ENCODE measurements around the gene LCOR.

Gene LCOR

DNA sequence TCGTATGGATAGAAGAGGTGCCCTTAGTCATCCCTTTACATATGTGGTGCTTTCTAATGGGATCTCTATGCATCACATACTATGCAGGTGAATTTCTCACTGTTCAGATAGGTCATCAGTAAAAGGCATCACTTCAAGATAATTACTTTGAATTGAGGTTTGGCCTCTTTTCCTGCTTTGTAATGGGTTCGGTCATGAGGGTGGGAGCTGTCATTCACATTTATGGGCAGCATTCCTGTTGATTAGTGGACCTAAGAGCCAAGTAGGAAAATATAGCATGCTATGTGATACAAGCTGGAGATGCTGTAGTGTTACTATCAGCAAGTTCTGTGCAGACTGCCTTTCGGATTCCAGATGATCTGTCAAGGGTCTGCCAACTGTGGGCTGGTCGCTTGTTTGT, 156.3 kb downstream of the LCOR start:
- no peak for DNase-seq

DNA sequence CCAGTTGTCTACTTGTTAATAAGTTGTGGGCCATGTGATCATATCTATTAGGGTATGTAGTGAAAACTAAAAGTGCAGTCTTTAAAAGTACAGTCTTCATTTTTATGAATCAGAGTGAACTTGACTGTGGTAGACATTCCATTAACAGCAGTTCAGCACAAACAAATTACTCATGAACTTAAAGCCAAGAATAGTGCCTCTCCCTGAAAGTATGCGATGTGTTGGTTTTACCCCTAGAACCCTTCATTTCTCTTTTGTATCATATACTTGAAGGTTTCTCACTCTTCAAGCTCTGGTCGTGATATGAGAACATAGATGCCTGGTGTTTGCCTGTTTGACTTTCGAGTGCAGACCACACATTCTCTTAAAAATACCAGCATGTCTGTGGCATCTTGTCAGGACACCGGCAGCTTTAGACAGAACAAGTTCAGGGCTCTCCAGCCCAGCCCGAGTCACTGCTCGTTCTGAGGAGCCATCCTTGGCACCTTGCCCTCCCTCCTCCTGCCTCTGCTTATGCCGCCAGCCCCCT, 159.3 kb downstream of the LCOR start:
- DNase-seq: peak; percentile 78

GRCh38 chr10:96992721-96993120, 160.6 kb downstream of the LCOR start:
- DNase-seq: no peak

GRCh38 chr10:96995851-96996250, 163.8 kb downstream of the LCOR start:
- peak; percentile 53 for DNase-seq

DNA sequence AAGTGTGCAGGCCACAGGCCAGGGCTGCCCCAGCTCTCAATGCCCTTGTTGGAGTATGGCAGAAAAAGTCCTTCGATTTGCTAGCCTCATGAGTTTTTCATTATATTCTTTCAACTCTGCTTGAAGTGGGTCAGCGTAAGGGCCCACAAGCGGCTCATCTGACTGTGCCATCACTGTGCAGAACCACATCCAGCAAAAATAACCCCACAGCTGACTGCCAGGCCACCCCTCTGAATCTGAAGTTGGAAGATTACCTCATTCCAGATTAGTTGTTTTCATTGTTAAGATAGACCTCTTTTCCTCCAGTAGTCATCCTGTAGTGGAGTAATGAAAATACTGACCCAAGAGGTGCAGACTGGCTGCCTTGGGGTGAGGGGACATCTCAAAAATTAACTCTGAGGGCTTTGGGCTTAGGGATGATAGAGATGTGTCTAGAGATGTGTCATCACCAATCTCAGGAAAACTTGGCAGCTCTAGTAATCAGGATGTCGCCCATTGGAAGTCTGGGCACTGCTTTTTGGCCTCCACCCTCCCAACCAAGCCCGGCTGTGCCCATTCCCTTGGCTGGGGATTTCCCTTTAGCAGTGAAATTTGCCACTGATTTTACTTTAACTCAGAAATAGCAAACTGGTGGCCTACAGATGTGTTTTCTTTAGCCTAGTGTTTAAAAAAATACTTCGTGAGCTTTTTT, 164.3 kb downstream of the LCOR start:
- DNase-seq: no peak

- DNase-seq: peak; percentile 71
Observed at GRCh38 chr10:96998329-96998888, 166.3 kb downstream of the LCOR start.

DNA sequence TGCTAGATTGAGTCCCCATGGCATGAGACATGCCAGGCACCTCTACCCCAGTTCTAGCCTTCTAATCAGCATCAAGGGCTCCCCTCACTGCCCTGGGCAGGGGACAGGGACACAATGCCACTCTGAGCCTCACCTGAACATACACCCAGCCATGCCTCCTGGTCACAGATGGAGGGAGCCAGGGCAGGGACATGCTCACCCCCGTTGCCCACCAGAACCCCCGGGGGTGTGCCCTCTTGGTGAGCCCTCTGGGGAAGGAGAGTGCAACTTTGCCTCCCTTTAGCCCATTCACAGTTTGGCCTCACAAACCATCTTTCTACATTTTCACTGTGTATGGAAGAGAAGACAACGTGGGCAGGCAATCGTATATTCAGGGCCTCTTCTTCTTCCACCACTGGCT, 167.2 kb downstream of the LCOR start:
- no peak for DNase-seq

DNA sequence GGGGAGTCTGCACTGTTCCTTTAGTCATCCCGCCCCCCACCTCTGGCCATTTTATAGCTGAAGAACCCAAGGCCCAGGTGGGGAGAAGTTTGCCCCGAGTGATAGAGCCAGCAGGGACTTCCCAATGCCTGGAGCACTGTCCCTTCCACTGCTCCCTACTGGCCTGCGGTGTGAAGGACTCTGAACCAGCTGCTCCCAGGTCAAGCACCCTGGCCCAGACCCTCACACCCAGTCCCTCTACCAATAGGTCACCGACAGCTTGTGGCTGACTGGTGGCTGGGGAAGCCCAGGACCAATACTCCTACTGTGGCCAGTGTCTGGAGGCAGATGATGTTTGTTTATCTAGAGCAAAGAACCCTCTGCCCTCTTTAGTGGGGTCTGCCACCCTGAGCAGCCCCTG, 167.9 kb downstream of the LCOR start:
- no peak for DNase-seq

- no peak for DNase-seq
Observed at GRCh38 chr10:97000487-97001182, 168.5 kb downstream of the LCOR start.

GRCh38 chr10:97001183-97001991, 169.3 kb downstream of the LCOR start:
- DNase-seq: no peak

GRCh38 chr10:97002670-97003069, 170.6 kb downstream of the LCOR start:
- no peak for DNase-seq

DNA sequence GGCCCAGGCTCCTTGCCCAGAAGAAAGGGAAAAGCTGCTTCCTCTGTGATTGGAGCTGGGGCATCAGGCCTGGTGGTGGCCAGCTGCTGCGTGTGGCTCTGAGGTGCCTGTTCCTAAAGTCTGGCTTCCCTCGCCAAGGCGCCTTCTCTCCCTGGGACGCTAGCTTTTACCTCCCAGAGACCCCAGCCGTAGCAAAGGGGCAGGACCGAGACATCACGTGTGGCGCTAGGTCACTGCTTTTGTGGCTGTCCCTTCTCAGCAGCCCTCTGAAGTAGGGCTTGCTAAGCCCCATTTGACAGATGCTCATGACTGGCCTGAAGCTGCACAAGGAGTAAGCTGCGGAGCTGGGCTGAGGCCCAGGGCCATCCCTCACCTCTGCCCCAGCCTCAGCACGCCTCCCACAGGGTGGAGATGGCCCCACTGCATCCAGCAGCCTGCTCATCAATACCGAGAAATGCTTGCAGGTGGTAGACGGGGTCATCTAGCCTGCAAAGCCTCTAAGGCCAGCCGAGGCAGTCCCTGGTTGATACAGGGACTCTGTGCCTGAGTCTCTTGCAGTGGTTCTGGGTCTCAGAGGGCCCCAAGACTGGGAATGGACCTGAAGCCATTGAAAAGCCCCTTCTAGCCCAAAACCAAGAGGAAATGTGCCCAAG, 171.2 kb downstream of the LCOR start:
- DNase-seq: no peak

DNA sequence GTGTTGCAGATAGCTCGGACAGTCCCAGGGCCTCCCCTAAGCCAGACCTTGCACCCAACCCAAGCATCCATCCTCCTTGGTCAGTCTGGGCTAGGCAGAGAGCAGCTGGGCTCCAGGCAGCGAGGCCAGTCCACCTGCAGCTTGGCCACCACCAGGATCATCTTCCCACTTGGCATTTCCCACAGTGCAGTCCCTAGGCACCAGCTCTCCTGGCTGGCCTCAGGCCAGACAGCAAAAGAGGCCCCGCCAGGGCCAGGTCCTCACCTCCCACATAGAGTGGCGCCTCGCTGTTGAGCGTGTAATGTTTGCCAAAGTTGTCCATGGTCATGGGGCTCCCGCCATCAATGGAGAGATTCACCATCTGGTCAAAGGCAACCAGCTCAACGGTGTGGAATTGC, 171.7 kb downstream of the LCOR start:
- no peak for DNase-seq

GRCh38 chr10:97004591-97004990, 172.5 kb downstream of the LCOR start:
- no peak for DNase-seq

GRCh38 chr10:97005349-97005748, 173.3 kb downstream of the LCOR start:
- DNase-seq: no peak

DNA sequence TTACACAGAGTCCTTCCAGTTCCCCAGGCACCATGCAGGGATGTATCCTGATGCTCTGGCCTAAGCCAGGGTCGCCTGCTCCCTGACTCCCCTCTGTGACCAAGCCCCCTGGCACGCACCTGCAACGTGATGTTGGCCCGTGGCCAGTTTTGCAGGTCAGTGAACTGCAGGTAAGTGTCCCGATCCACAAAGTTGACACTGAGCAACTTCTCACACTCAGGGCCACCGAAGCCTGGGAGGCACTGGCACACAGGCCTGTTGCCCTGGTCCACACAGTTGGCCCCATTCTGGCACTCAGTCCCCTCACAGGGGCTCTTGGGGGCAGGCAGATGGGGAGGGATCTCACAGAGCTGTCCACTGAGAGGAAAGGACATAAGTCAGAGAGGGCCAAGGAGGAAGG, 174.3 kb downstream of the LCOR start:
- DNase-seq: no peak

DNA sequence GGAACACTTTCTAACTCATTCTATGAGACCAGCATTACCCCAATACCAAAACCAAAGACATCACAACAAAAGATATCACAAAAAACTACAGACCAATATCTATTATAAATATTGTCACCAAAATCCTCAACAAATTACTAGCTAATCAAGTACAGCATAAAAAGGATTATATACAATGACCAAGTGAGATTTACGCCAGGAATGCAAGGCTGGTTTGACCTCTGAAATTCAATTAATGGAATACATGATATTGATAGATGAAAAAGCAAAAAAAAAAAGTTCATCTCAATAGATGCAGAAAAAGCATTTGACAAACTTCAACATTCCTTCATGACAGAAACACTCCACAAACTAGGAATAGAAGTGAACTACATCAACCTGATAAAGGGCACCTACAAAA, 175.3 kb downstream of the LCOR start:
- DNase-seq: no peak

- DNase-seq: no peak
Observed at GRCh38 chr10:97010695-97011206, 178.7 kb downstream of the LCOR start.

- no peak for DNase-seq
Observed at GRCh38 chr10:97011397-97011796, 179.3 kb downstream of the LCOR start.

- no peak for DNase-seq
Observed at GRCh38 chr10:97012470-97012869, 180.4 kb downstream of the LCOR start.

GRCh38 chr10:97013568-97013967, 181.5 kb downstream of the LCOR start:
- DNase-seq: no peak

GRCh38 chr10:97013983-97014382, 181.9 kb downstream of the LCOR start:
- DNase-seq: no peak

GRCh38 chr10:97015240-97015639, 183.1 kb downstream of the LCOR start:
- DNase-seq: no peak

Measured in fibroblast of upper back skin (primary cell).